Measurements from ENCODE around the gene SLC39A3.

DNA sequence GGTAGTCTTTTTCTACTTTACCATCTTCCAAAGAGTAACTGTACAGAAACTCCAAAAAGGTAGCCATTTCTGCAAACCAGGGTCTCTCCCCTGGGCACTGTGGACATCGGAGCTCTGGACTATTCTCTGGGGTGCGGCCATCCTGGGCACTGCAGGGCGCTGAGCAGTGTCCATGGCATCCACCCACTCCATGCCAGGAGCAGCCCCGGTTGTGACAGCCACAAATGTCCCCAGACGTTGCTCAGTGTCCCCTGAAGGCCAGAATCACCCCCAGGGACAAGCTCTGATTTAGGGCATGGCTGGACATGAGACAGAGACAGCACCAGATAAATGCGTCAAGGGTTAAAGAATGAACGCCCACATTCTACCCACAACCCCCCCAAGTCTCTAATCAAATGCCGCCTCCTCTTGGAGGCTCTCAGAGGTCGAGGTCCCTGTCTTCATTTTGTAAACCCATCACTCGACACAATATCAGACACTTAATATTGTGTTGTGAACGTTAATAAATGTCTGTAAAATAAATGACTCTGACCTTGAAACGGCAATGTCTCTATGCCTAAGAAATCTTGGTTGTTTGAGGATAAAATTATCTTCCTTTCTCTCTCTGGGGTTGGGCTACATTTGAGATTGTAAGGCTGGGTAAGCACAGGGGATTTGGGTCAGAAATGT, 46.2 kb downstream of the SLC39A3 start:
- TF ChIP-seq, protein P1, sequence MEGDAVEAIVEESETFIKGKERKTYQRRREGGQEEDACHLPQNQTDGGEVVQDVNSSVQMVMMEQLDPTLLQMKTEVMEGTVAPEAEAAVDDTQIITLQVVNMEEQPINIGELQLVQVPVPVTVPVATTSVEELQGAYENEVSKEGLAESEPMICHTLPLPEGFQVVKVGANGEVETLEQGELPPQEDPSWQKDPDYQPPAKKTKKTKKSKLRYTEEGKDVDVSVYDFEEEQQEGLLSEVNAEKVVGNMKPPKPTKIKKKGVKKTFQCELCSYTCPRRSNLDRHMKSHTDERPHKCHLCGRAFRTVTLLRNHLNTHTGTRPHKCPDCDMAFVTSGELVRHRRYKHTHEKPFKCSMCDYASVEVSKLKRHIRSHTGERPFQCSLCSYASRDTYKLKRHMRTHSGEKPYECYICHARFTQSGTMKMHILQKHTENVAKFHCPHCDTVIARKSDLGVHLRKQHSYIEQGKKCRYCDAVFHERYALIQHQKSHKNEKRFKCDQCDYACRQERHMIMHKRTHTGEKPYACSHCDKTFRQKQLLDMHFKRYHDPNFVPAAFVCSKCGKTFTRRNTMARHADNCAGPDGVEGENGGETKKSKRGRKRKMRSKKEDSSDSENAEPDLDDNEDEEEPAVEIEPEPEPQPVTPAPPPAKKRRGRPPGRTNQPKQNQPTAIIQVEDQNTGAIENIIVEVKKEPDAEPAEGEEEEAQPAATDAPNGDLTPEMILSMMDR (IDR thresholded peaks at IDR 0.05; ENCODE audit: low read depth, low read length, poor library complexity, severe bottlenecking): no peak
- no peak for TF ChIP-seq EZH2phosphoT487 (IDR thresholded peaks at IDR 0.05; ENCODE audit: borderline replicate concordance, low read length)

Measured in DOHH2 (cell line).